ENCODE measurements around the gene EMCN.
"Not testable (repeated sequence)": the region's sequence is repeated elsewhere in the genome, so short reads cannot be mapped to it uniquely, and the experiment has no call there.

Gene EMCN

GRCh38 chr4:100360211-100360610, 157.6 kb downstream of the EMCN start:
- H3K27me3 Mint-ChIP-seq (ENCODE audit: low read depth, poor library complexity), result peaks cover 9% of the 10 kb centered on the region
- H3K36me3 Mint-ChIP-seq (ENCODE audit: low read depth), result no peaks in the 10 kb centered on the region
- TF ChIP-seq, protein P1, sequence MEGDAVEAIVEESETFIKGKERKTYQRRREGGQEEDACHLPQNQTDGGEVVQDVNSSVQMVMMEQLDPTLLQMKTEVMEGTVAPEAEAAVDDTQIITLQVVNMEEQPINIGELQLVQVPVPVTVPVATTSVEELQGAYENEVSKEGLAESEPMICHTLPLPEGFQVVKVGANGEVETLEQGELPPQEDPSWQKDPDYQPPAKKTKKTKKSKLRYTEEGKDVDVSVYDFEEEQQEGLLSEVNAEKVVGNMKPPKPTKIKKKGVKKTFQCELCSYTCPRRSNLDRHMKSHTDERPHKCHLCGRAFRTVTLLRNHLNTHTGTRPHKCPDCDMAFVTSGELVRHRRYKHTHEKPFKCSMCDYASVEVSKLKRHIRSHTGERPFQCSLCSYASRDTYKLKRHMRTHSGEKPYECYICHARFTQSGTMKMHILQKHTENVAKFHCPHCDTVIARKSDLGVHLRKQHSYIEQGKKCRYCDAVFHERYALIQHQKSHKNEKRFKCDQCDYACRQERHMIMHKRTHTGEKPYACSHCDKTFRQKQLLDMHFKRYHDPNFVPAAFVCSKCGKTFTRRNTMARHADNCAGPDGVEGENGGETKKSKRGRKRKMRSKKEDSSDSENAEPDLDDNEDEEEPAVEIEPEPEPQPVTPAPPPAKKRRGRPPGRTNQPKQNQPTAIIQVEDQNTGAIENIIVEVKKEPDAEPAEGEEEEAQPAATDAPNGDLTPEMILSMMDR (IDR thresholded peaks at IDR 0.05), result no peak
- H3K9me3 Mint-ChIP-seq, result peaks cover 23% of the 10 kb centered on the region
- H3K27ac Mint-ChIP-seq, result no peak overlapping the region
- no peak overlapping the region for H3K4me3 Mint-ChIP-seq
- no peaks in the 10 kb centered on the region for H3K4me1 Mint-ChIP-seq
- DNase-seq, result no peak

GRCh38 chr4:100359441-100359840, 158.4 kb downstream of the EMCN start:
- DNase-seq, result no peak
- no peak overlapping the region for H3K27ac Mint-ChIP-seq
- TF ChIP-seq, protein P1 (IDR thresholded peaks at IDR 0.05), result no peak
- H3K36me3 Mint-ChIP-seq (ENCODE audit: low read depth), result no peaks in the 10 kb centered on the region
- H3K27me3 Mint-ChIP-seq (ENCODE audit: low read depth, poor library complexity), result peaks cover 9% of the 10 kb centered on the region
- H3K4me1 Mint-ChIP-seq, result no peaks in the 10 kb centered on the region
- no peak overlapping the region for H3K4me3 Mint-ChIP-seq
- peaks cover 23% of the 10 kb centered on the region for H3K9me3 Mint-ChIP-seq

GRCh38 chr4:100357542-100357941, 160.3 kb downstream of the EMCN start:
- Mint-ChIP-seq H3K4me3 (no peak overlapping the region), H3K27me3 (ENCODE audit: low read depth, poor library complexity) (peaks cover 3% of the 10 kb centered on the region), H3K4me1 (no peaks in the 10 kb centered on the region), H3K9me3 (peaks cover 23% of the 10 kb centered on the region), H3K27ac (no peak overlapping the region), H3K36me3 (ENCODE audit: low read depth) (no peaks in the 10 kb centered on the region)
- TF ChIP-seq, protein P1 (IDR thresholded peaks at IDR 0.05), result no peak
- no peak for DNase-seq

- TF ChIP-seq, protein P1 (IDR thresholded peaks at IDR 0.05), result no peak
- Mint-ChIP-seq H3K4me1 (no peaks in the 10 kb centered on the region), H3K9me3 (peaks cover 27% of the 10 kb centered on the region), H3K27ac (no peak overlapping the region), H3K4me3 (no peak overlapping the region), H3K36me3 (ENCODE audit: low read depth) (no peaks in the 10 kb centered on the region), H3K27me3 (ENCODE audit: low read depth, poor library complexity) (no peaks in the 10 kb centered on the region)
- no peak for DNase-seq
These were observed 161.7 kb downstream of the EMCN start for GRCh38 chr4:100356172-100356571.

DNA sequence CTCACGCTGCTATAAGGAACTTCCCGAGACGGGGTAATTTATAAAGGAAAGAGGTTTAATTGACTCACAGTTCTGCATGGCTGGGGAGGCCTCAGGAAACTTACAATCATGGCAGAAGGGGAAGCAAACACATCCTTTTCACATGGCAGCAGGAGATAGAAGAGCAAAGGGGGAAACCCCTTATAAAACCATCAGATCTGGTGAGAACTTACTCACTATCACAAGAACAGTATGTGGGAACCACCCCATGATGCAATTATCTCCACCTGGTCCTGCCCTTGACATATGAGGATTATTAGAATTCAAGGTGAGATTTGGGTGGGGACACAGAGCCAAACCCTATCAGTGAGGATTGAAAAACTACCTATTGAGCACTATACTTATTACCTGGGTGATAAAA, 165.5 kb downstream of the EMCN start:
- H3K9me3 Mint-ChIP-seq, result peaks cover 11% of the 10 kb centered on the region
- not testable (repeated sequence) for DNase-seq; H3K27ac Mint-ChIP-seq; H3K27me3 Mint-ChIP-seq (ENCODE audit: low read depth, poor library complexity); H3K4me1 Mint-ChIP-seq; H3K4me3 Mint-ChIP-seq; H3K36me3 Mint-ChIP-seq (ENCODE audit: low read depth)

DNA sequence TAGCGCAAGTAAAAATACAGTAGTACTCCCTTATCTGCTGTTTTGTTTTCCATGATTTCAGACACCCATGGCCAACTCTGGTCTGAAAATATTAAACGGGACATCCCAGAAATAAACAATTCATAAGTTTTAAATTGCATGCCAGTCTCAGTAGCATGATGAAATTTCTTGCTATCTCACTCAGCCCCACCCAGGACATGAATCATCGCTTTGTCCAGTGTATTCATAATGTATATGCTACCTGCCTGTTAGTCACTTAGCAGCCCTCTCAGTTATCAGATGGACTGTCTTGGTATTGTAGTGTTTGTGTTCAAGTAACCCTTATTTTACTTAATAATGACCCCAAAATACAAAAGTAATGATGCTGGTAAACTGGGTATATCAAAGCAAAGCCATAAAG, 169.3 kb downstream of the EMCN start:
- H3K27ac Mint-ChIP-seq, result no peak overlapping the region
- H3K36me3 Mint-ChIP-seq (ENCODE audit: low read depth), result no peaks in the 10 kb centered on the region
- no peaks in the 10 kb centered on the region for H3K27me3 Mint-ChIP-seq (ENCODE audit: low read depth, poor library complexity)
- TF ChIP-seq, protein P1 (IDR thresholded peaks at IDR 0.05), result no peak
- DNase-seq, result no peak
- H3K9me3 Mint-ChIP-seq, result peaks cover 5% of the 10 kb centered on the region
- H3K4me3 Mint-ChIP-seq, result no peak overlapping the region
- H3K4me1 Mint-ChIP-seq, result no peaks in the 10 kb centered on the region
